Measurements from ENCODE around the gene SSBP3.

GRCh38 chr1:54292002-54292911, 113.9 kb downstream of the SSBP3 start:
- TF ChIP-seq IRF9 (tag; IDR thresholded peaks at IDR 0.05) (no peak), ESRRA (IDR thresholded peaks at IDR 0.05; ENCODE audit: borderline replicate concordance, low read depth) (no peak), SP1 (CRISPR knock-in tag; IDR thresholded peaks at IDR 0.05) (no peak)
